Activated CD4-positive, alpha-beta T cell treated with anti-CD3 and anti-CD28 coated beads, Interleukin-2, amount 50 U/mL, for 4 hours (primary cell): ENCODE measurements around the gene SLC25A26.
"Not testable (repeated sequence)": the region's sequence is repeated elsewhere in the genome, so short reads cannot be mapped to it uniquely, and the experiment has no call there.

Experiments
- DNase-seq, 2 experiments: peaks; one replicate each; pipeline ENCODE4 v3.0.0-alpha.2; 2020

SLC25A26 gene

GRCh38 chr3:66271231-66271630 is 50.4 kb downstream of the SLC25A26 start:
- DNase-seq = no peak

GRCh38 chr3:66272016-66272415 is 51.2 kb downstream of the SLC25A26 start:
- DNase-seq = no peak

DNA sequence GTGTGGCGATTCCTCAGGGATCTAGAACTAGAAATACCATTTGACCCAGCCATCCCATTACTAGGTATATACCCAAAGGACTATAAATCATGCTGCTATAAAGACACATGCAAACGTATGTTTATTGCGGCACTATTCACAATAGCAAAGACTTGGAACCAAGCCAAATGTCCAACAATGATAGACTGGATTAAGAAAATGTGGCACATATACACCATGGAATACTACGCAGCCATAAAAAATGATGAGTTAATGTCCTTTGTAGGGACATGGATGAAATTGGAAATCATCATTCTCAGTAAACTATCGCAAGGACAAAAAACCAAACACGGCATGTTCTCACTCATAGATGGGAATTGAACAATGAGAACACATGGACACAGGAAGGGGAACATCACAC is 54.0 kb downstream of the SLC25A26 start:
- not testable (repeated sequence) for DNase-seq

DNA sequence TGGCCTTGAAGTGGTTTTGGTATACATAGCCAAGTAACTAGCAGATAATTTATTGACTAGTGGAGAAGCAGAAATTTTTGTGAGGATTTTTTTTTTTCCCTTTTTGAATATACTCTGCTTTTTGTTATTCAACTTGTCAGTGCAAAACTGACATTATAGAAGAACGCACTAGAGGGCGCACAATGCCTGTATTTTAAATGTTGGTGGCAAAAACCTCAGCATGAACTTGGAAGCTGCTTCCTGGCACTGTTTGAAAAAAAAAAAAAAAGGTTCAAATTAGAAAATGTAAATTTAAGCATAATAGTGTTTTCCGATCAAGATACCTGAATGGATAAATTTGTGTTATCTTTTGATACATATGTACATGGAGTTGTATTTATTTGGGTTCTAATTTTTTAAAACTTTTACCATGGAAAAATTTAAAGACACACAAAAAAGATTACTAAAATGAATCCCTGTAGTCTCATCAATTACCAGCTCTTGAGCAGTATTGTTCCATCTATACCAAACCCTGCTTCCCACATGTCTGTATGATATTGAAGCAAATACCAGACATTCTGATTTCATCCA is 56.0 kb downstream of the SLC25A26 start:
- peak; percentile 42 to 55 for DNase-seq

GRCh38 chr3:66279168-66279567 is 58.4 kb downstream of the SLC25A26 start:
- DNase-seq = no peak

- no peak for DNase-seq
Measured at GRCh38 chr3:66280304-66280703, 59.5 kb downstream of the SLC25A26 start.

- not testable (repeated sequence) for DNase-seq
Measured at GRCh38 chr3:66291922-66292321, 71.1 kb downstream of the SLC25A26 start.

- no peak for DNase-seq
Measured at GRCh38 chr3:66297260-66297873, 76.6 kb downstream of the SLC25A26 start.

GRCh38 chr3:66297900-66298299 is 77.1 kb downstream of the SLC25A26 start:
- no peak for DNase-seq

DNA sequence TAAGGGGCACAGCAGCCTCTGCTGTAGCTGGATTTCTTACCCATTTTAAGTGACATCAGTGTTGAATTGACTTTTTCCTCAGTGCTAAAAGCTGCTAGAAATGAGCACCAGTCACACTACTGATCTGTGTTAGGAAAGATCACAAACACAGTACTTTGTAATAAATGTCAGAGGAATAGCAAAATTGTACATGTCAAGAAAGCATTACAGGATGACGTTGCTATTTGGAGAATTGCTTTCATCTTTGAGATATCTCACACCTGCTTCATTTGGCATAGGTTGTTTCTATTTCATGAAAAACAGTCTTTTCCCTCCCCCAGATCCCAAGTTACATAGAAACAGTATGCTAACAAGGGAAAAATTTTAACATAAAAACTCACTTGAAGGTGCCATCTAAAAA is 77.8 kb downstream of the SLC25A26 start:
- no peak for DNase-seq

GRCh38 chr3:66299085-66299484 is 78.3 kb downstream of the SLC25A26 start:
- DNase-seq = not testable (repeated sequence)

DNA sequence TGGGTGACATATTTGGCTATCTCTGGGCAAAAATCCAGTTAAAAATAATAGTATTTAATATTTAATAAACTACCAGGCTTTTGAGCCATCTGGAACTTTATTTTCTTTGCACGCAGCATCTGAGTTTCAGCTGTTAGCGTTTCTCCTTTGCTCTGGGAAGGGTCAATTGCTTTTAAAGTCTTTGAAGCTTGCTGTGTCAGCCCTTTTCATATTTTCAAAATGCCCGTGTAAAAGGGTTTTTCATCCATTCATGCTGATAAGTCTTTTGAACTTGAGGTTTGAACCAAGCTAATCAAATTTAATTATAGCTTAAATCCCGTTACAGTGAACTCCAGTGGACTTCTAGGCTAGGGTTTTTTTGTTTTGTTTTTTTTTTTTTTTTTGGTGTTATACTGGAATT is 79.1 kb downstream of the SLC25A26 start:
- no peak for DNase-seq

GRCh38 chr3:66302288-66302687 is 81.5 kb downstream of the SLC25A26 start:
- peak in 1 of 2 experiments; percentile 7 for DNase-seq

- peak; percentile 33 to 41 for DNase-seq
Measured at GRCh38 chr3:66303491-66303901, 82.7 kb downstream of the SLC25A26 start.

- no peak for DNase-seq
Measured at GRCh38 chr3:66304293-66304692, 83.5 kb downstream of the SLC25A26 start.

GRCh38 chr3:66306086-66306485 is 85.3 kb downstream of the SLC25A26 start:
- DNase-seq = not testable (repeated sequence)

DNA sequence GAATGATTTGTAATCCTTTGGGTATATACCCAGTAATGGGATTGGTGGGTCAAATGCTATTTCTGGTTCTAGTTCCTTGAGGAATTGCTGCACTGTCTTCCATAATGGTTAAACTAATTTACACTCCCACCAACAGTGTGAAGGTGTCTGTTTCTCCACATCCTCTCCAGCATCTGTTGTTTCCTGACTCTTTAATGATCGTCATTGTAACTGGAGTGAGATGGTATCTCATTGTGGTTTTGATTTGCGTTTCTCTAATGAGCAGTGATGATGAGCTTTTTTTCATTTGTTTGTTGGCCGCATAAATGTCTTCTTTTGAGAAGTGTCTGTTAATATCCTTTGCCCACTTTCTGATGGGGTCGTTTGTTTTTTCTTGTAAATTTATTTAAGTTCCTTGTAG is 86.2 kb downstream of the SLC25A26 start:
- not testable (repeated sequence) for DNase-seq

- DNase-seq = no peak
Measured at GRCh38 chr3:66312039-66312438, 91.2 kb downstream of the SLC25A26 start.

- no peak for DNase-seq
Measured at GRCh38 chr3:66314455-66314854, 93.7 kb downstream of the SLC25A26 start.

- no peak for DNase-seq
Measured at GRCh38 chr3:66317750-66318376, 97.1 kb downstream of the SLC25A26 start.

- DNase-seq = no peak
Measured at GRCh38 chr3:66320390-66320789, 99.6 kb downstream of the SLC25A26 start.

GRCh38 chr3:66322436-66322835 is 101.6 kb downstream of the SLC25A26 start:
- DNase-seq = no peak

- no peak for DNase-seq
Measured at GRCh38 chr3:66326340-66326739, 105.5 kb downstream of the SLC25A26 start.

DNA sequence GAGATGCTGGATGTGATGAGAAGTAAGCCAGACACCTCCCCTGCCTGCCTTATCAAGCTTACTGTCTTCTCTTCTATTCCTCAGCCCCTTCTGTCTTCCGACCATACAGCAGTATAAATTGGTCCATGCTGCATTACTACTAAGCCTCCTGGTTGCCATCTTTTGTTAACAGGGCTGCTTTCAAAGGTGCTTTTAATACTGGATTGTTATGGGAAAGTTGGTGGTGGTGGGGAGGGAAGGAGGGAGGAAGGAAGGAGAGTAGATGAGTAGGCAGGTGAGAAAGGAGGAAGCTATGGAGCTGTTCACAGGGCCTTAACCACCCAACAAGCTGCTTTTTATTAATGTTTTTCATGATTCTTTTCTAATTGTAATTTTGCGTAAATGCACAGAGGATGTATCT is 114.9 kb downstream of the SLC25A26 start:
- no peak for DNase-seq
